ENCODE data around the gene MIPOL1. TPM values are rescaled to one million over a fixed set of nuclear protein-coding genes. Genes with fewer than 3 reads are reported as not detected.

The MIPOL1 gene
- total RNA-seq, 1 donor from 2014 or later: 11.3 TPM

GRCh38 chr14:37594238-37594970, 396.7 kb downstream of the MIPOL1 start:
- peak; percentile 96 for DNase-seq (ENCODE audit: low read depth)

GRCh38 chr14:37594971-37595808, 397.5 kb downstream of the MIPOL1 start, which contains the start of the genes FOXA1 and TTC6:
Gene FOXA1, minus strand, starts transcription at chr14:37595249. Its CDS starts 277 bp downstream, at chr14:37594972.
Gene TTC6, plus strand, starts transcription at chr14:37595629. Its CDS starts 26,436 bp downstream, at chr14:37622065.
- DNase-seq (ENCODE audit: low read depth): peak; percentile 72

- no peak for DNase-seq (ENCODE audit: low read depth)
Measured at GRCh38 chr14:37595809-37596621, 398.3 kb downstream of the MIPOL1 start.

GRCh38 chr14:37596790-37597472, 399.2 kb downstream of the MIPOL1 start:
- no peak for DNase-seq (ENCODE audit: low read depth)

- DNase-seq (ENCODE audit: low read depth): no peak
Measured at GRCh38 chr14:37597538-37597913, 399.8 kb downstream of the MIPOL1 start.

GRCh38 chr14:37597914-37598746, 400.4 kb downstream of the MIPOL1 start:
- no peak for DNase-seq (ENCODE audit: low read depth)

GRCh38 chr14:37598747-37599506, 401.2 kb downstream of the MIPOL1 start:
- no peak for DNase-seq (ENCODE audit: low read depth)

GRCh38 chr14:37599507-37600368, 402.0 kb downstream of the MIPOL1 start:
- no peak for DNase-seq (ENCODE audit: low read depth)

- no peak for DNase-seq (ENCODE audit: low read depth)
Measured at GRCh38 chr14:37600880-37601741, 403.4 kb downstream of the MIPOL1 start.

- DNase-seq (ENCODE audit: low read depth): no peak
Measured at GRCh38 chr14:37601865-37602264, 404.1 kb downstream of the MIPOL1 start.

Other genes starting within 250 kb of the MIPOL1 start
- gene SLC25A21, start 25.3 kb upstream of the MIPOL1 start, total RNA-seq: 0.91 and 1.9 TPM in 2 replicates